HS-27A (cell line): ENCODE results near the gene CTDSPL2.
A peak's percentile ranks its signal among the peaks of the same experiment; 100 is the strongest.
"Not testable (repeated sequence)": the region's sequence is repeated elsewhere in the genome, so short reads cannot be mapped to it uniquely, and the experiment has no call there.

Source experiments
- DNase-seq: peaks from one replicate; pipeline ENCODE4 v3.0.0-alpha.2; 2012; ENCODE audit warnings: low read depth, missing footprints

CTDSPL2 gene

DNA sequence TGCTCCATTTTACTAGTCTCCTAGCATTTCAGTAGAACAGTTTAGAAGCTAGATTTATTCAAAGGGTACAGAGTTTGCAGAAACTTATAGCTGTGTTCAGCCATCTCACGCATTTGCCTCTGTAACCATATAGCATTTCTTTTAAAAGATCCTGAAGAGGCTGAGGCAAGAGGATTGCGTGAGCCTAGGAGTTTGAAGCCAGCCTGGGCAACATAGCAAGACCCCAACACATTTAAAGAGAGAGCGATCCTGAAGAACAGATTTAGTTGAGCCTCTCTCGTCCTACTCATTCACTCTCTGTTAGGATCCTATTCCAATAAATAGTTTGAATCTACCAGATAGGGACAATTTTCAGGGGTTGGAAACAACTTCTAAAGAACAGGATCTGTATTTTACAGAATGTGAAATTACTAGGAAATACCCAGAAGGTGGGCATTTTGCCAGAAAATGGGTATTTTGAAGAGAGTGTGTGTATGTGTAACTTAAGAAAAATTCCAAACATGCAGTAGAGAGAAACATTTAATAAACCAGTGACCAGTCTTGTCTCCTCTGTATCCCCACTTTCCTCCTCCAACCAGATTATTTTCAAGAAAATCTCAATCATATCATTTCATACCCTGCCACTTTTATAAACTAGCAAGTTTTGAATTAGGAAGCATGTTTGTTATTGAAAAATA lies 114.0 kb downstream of the CTDSPL2 start:
- peak; percentile 77 for DNase-seq

DNA sequence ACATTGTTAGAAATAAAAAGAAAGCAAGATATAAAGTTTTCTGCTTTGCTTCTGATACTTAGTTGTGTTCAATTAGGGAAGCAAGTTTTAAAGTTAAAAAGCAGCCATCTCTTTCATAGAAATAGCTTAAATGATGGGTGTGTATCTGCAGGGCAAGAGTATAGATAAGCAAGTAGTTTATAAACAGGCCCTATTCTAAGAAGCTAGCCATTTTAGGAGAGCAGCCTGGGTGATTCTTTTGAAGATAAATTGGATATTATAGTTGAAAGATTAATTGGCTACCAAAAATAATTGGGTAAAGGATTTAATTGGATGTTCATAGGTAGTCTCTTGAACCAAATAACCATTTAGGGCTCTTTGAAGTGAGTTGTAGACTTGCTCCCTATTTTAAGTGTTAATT lies 115.2 kb downstream of the CTDSPL2 start:
- no peak for DNase-seq

- DNase-seq = not testable (repeated sequence)
Measured at GRCh38 chr15:44544745-44545144, 117.3 kb downstream of the CTDSPL2 start.

DNA sequence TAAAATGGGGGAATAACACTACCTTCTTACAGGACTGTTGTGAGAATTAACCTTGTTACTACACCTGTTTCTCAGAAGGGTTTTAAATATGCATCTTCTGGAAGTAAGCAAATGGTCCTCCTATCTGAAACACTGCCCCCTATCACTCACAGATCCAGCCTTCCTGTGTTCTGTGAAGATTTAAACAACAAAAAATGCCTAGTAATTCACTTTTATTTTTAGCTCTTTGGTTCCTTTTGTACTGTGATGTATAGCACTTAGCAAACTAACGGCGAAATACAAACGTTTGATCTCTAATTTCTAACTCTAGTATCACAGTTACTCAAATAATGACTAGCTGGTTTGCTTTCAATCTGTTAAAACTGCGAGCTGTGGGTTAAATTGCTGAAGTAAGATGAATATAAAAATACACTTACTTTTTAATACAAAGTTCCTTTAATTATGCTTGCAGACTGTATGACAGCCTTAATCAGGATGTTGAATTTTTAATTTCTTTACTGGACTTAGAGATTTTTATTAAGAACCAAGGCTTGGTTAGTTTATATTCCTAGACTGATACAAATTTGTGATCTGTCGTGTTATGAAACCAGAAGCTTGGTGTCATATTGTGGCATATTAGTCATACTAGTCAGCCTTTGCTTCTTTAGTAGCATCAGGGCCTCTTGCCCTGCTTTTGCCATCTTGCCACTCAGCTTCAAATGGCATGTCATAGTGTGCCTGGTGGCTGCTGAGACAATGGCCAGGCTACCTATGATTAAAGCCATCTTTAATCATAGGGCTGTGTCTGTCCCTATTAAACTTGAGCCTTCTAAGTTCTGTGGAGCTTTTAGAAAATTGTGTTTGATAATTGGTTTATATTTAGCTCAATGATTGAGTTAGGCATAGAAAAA lies 118.7 kb downstream of the CTDSPL2 start:
- DNase-seq = no peak

DNA sequence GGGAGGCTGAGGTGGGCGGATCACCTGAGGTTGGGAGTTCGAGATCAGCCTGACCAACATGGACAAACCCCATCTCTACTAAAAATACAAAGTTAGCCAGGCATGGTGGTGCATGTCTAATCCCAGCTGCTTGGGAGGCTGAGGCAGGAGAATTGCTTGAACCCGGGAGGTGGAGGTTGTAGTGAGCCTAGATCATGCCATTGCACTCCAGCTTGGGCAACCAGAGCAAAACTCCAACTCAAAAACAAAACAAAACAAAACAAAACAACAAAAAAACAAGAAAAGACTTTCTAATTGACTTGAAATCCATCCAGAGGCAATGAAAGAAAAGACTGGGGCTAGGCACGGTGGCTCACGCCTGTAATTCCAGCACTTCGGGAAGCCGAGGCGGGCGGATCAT lies 121.7 kb downstream of the CTDSPL2 start:
- DNase-seq = not testable (repeated sequence)

- no peak for DNase-seq
Measured at GRCh38 chr15:44550256-44550655, 122.8 kb downstream of the CTDSPL2 start.

DNA sequence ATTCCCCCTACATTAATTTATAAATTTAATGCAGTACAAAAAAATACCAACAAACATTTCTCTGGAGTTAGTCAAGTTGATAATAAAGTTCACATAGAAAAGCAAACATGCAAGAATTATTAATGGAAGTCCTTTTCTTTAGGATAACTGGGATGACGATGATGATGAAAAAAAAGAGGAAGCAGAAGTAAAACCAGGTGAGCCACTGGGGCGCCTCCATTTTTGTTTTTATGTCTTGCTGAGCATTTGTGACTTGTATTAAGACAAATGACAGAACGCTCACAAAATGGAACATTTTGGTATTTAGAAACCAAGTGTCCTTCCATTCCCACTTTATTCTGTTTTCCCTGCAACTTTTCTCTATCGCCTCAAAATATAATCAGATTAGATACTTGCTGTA lies 123.3 kb downstream of the CTDSPL2 start:
- DNase-seq = no peak

DNA sequence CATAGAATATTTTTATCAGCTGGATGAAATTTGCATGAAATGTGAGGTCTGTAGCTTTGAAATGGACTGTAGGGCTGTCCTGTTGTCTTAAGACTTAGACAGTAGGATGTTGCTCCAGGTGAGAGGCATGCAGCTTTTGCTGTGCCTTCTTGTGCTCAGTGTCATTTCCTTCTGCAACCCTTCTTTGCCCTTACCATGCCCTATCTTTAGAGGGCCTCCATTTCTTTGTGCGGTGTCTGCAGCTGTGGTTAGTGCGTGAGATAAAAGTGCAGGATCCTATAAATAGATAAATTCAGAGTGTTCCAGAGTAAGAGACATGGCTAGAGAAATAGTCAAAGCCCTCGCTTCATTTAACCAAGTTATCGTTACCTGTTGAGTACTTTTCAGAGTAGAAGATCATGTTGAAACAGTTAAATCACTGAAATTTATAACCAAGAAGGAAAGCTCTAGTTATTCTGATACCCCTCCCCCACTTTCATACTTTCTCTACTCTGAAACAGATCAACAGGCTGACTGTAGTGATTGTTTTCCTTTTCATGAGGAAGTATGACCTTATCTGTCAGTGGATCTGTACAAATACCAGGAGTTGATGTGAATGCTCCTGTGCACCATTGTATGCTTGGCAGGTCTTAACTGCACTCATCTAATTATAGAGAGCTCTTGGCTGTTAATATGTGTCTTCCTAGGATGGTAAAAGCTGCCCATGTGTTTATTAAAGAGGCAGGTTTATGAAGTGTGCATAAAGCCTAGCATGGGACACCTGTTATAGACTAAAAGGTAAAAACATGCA lies 127.7 kb downstream of the CTDSPL2 start:
- no peak for DNase-seq

DNA sequence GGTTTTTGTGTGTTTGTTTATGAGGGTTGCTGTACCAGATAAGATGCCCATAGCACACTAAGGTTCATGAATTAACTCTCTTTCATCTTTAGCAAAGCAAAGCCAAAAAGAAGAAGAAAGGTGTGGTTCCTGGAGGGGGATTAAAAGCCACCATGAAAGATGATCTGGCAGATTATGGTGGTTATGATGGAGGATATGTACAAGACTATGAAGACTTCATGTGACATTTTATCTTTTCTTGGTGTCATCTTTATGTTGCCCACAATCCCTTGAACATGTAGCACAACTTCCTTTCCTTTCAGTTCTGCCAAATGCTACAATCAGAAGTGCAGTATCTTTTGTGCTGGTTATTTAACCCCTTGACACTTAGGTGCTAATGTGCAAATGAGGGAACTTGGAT lies 133.5 kb downstream of the CTDSPL2 start:
- DNase-seq = not testable (repeated sequence)

DNA sequence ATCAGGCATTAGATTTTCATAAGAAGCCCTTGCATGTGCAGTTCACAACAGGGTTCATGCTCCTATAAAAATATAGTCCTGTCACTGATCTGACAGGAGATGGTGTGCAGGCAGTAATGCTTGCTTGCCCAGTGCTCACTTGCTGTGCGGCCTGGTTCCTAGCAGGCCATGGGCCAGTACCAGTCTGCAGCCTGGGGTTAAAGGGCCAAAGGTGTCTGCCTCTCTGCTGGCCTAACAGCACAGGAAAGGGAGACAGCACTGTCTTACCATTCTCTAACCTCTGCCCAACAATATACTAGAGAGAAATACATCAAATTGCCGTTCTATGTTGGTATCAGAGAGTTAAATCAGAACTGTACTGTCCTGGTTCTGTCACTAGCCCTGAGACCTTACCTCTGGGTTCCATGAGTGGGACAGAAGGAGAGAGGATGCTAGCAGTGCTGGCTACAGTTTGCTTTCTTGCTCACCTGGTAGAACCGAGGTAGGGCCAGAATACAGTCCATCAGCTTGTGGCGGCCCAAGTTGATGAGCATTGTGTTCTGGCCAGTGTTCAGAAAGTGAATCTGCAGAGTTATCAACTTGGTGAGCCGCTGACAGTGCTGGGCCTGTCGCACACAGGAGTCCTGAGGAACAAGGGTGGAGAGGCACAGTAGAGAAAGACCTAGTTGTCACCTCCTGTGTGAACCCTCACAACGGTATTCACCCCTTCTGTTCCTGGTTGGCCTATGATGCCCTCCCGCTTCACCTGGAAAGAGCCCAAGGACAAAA lies 138.1 kb downstream of the CTDSPL2 start:
- DNase-seq = no peak

DNA sequence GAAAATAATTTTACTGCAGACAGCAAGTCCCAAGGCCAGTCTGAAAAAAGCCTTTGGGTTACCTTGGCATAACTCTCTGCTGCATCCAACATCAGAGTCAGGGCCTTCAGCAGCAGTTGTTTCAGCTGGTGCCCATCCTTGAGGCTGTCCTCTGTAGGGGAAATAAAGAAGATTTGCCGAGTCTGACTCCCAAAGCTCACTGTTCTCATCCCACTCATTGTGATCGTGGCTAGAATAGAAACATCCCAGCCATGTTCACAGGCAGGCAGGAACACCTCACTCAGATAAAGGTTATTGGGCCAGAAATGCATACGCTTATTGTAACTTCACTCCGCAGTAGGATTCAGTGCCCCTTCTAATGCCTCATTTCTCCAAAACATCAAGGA lies 138.7 kb downstream of the CTDSPL2 start:
- DNase-seq = no peak

DNA sequence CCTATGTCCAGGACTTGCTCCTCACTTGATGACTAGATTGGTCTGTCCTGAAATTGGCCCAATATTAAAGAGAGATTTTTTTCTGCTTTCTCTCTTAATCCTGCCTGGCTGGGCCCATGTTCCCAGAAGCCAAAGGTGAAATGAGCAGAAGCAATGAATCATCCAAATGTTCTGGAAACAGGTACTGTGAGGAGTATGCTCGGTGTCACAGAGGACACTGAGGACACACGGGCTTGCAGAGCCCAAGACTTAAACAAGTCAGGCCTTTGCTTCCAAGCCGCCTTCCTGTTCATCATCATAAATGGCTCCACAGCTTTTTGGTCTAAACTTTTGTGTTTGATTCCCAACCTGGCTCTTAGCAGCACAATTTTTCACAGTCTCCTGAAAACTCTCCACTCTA lies 140.9 kb downstream of the CTDSPL2 start:
- no peak for DNase-seq

- DNase-seq = no peak
Measured at GRCh38 chr15:44569316-44569715, 141.9 kb downstream of the CTDSPL2 start.

DNA sequence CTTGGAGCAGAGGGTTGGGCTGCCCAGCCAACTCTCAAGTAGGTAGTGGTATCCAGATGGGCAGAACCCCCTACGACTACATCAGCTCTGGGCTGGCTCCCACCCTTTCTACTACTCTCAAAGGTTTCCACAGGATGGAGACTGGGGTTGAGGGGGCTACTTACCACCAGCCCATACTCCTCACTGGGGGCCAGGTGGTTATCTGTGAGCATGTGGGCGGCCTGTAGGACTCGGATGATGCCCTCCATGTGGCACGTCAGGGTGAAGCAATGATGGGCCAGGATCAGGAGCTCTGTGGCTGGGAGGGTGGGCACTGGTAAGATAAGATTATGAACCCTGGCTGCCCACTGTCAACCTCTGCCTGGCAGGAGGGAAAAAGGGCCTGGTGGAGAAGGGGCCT lies 142.9 kb downstream of the CTDSPL2 start:
- no peak for DNase-seq

DNA sequence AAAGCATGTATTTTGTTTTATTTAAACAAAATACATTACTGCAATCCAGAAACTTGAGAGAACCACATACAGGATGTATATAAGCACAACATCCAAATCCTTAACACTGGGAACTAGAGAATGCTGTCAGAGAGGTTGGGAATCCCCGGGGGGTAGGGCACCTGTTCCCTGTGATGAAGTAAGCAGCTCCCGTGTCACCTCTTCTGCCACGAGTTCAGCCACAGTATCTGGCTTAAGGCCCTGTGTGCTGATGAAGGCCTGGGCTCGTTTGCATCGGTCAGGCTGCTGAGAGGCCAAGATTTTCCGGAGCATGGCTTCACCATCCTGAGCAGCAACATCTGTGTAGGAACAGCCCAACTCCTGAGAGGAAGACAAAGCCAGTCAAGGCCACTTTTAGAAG lies 146.0 kb downstream of the CTDSPL2 start:
- no peak for DNase-seq

- DNase-seq = no peak
Measured at GRCh38 chr15:44574734-44575133, 147.3 kb downstream of the CTDSPL2 start.
